GM19240 (cell line): ENCODE measurements around the gene GTF2A1L.
"Not testable (repeated sequence)": the region's sequence is repeated elsewhere in the genome, so short reads cannot be mapped to it uniquely, and the experiment has no call there.

ENCODE experiments used
- DNase-seq: peaks from one replicate; pipeline ENCODE4 v3.0.0; 2011; ENCODE audit warnings: low spot score; ENCODE audit not compliant: insufficient read length

GTF2A1L gene

GRCh38 chr2:48699348-48699930 lies 81.8 kb downstream of the GTF2A1L start:
- DNase-seq: no peak

- not testable (repeated sequence) for DNase-seq
These were observed 86.0 kb downstream of the GTF2A1L start for GRCh38 chr2:48703621-48704020.

GRCh38 chr2:48707466-48707865 lies 89.8 kb downstream of the GTF2A1L start:
- DNase-seq: no peak

GRCh38 chr2:48709096-48710034 lies 91.7 kb downstream of the GTF2A1L start:
- DNase-seq: no peak

- no peak for DNase-seq
These were observed 93.7 kb downstream of the GTF2A1L start for GRCh38 chr2:48711343-48711742.

GRCh38 chr2:48712151-48712550 lies 94.5 kb downstream of the GTF2A1L start:
- DNase-seq: no peak

GRCh38 chr2:48713647-48714046 lies 96.0 kb downstream of the GTF2A1L start:
- no peak for DNase-seq

GRCh38 chr2:48714245-48714644 lies 96.6 kb downstream of the GTF2A1L start:
- no peak for DNase-seq

- DNase-seq: no peak
These were observed 97.6 kb downstream of the GTF2A1L start for GRCh38 chr2:48715042-48715899.

- no peak for DNase-seq
These were observed 98.3 kb downstream of the GTF2A1L start for GRCh38 chr2:48715956-48716355.

- no peak for DNase-seq
These were observed 100.2 kb downstream of the GTF2A1L start for GRCh38 chr2:48717846-48718245.

- no peak for DNase-seq
These were observed 102.0 kb downstream of the GTF2A1L start for GRCh38 chr2:48719480-48720177.

GRCh38 chr2:48721158-48721557 lies 103.5 kb downstream of the GTF2A1L start:
- no peak for DNase-seq

- no peak for DNase-seq
These were observed 104.7 kb downstream of the GTF2A1L start for GRCh38 chr2:48722391-48722790.

- no peak for DNase-seq
These were observed 105.5 kb downstream of the GTF2A1L start for GRCh38 chr2:48723129-48723528.

- DNase-seq: no peak
These were observed 106.6 kb downstream of the GTF2A1L start for GRCh38 chr2:48724278-48724677.

- DNase-seq: no peak
These were observed 108.2 kb downstream of the GTF2A1L start for GRCh38 chr2:48725696-48726494.

- DNase-seq: no peak
These were observed 109.9 kb downstream of the GTF2A1L start for GRCh38 chr2:48727560-48727959.

- no peak for DNase-seq
These were observed 110.6 kb downstream of the GTF2A1L start for GRCh38 chr2:48728295-48728694.

GRCh38 chr2:48728840-48729239 lies 111.2 kb downstream of the GTF2A1L start:
- no peak for DNase-seq
